Measurements from ENCODE around the gene KIF18B. TPM values are rescaled to one million over a fixed set of nuclear protein-coding genes. Genes with fewer than 3 reads are reported as not detected.

Gene KIF18B
- total and polyA plus RNA-seq, 2 of the 13 experiments (the other 11 are each of a cell fraction or from before 2014, with no cell fraction given): 15.2 to 15.3 TPM

DNA sequence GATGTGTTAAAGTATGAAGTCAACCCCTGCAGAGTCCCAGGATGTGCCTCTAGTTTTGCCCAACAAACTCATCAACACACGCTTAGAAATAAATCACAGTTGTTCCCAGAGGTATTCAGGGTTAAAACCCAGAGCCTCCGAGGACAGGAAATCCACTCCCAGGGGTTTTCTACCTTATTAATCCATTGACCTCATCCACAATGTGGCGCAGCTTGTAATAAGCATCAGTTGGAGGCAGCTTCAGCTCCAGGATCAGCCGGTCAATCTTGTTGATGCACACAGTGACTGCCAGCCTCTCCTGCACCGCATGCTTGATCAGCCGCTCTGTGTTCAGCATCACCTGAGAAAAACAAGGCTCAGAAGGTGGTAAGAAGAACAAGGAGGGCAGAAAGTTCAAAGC is 71.8 kb downstream of the KIF18B start:
- CTCF ChIA-PET (ENCODE audit: low intra/inter-chr PET ratio, low total read pairs): no interaction called here
- no peak for DNase-seq (ENCODE audit: low spot score)
- WGBS (ENCODE audit: low lambda C conversion rate): 96% methylated on average over 6 of the region's 6 CpGs

More for the DNA sequence above, 71.8 kb downstream of the KIF18B start:
- Histone ChIP-seq H3K27ac (ENCODE audit: extremely low read length, insufficient read depth, low read length) (no peak overlapping the region), H3K4me1 (ENCODE audit: insufficient read depth, low read length) (no peaks in the 10 kb centered on the region), H3K4me2 (ENCODE audit: low read depth, low read length) (no peak overlapping the region), H3K4me3 (replicated peaks in 1 of 3; ENCODE audit: insufficient read depth in 1 of 3, low read depth in 2 of 3, low read length in 3 of 3) (no peak overlapping the region), H2AFZ (ENCODE audit: low read length) (no peak overlapping the region), H4K20me1 (ENCODE audit: insufficient read depth, low read length) (no peaks in the 10 kb centered on the region), H3K9ac (ENCODE audit: insufficient read depth, low read depth, low read length) (no peak overlapping the region), H3K9me3 (ENCODE audit: low read length) (no peaks in the 10 kb centered on the region), H3K79me2 (ENCODE audit: insufficient read depth, low read length) (no peaks in the 10 kb centered on the region), H3K36me3 (replicated peaks in 1 of 2; ENCODE audit: control insufficient read depth in 1 of 2, insufficient read depth in 2 of 2, low read length in 2 of 2) (peaks cover 43 to 82% of the 10 kb centered on the region in 2 experiments), H3K27me3 (ENCODE audit: control insufficient read depth in 1 of 2, insufficient read depth in 2 of 2, low read length in 2 of 2) (no peaks in the 10 kb centered on the region)
- FAIRE-seq (no peak), ATAC-seq (no peak)
- in situ Hi-C loops (cut with HindIII; ENCODE audit: extremely low pct_ligation_motif_present, low pct_unique_long_range_greater_than_20kb): no loop called here
- POLR2A ChIA-PET: no interaction called here
- TF ChIP-seq ZFY (CRISPR knock-in tag; IDR thresholded peaks at IDR 0.05): no peak
- no peak for TF ChIP-seq ADNP (CRISPR knock-in tag; IDR thresholded peaks at IDR 0.05)
- TF ChIP-seq AFF4 (CRISPR knock-in tag; IDR thresholded peaks at IDR 0.05): no peak
- no peak for TF ChIP-seq ZSCAN30 (CRISPR knock-in tag; IDR thresholded peaks at IDR 0.05)
- no peak for TF ChIP-seq ZNF34 (CRISPR knock-in tag; IDR thresholded peaks at IDR 0.05; ENCODE audit: borderline replicate concordance)
- TF ChIP-seq ZBTB7B (CRISPR knock-in tag; IDR thresholded peaks at IDR 0.05): no peak
- no peak for TF ChIP-seq KDM6A (CRISPR knock-in tag; IDR thresholded peaks at IDR 0.05; ENCODE audit: low read depth)
- TF ChIP-seq POLR2AphosphoS5 (IDR thresholded peaks at IDR 0.05; ENCODE audit: low read depth, low read length): no peak
- TF ChIP-seq, protein P1, sequence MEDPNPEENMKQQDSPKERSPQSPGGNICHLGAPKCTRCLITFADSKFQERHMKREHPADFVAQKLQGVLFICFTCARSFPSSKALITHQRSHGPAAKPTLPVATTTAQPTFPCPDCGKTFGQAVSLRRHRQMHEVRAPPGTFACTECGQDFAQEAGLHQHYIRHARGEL (CRISPR knock-in tag; IDR thresholded peaks at IDR 0.05): no peak
- TF ChIP-seq AHDC1 (CRISPR knock-in tag; IDR thresholded peaks at IDR 0.05; ENCODE audit: borderline replicate concordance): no peak
- no peak for TF ChIP-seq HMG20B (CRISPR knock-in tag; conservative IDR thresholded peaks at IDR 0.05)
- TF ChIP-seq ZNF326 (CRISPR knock-in tag; IDR thresholded peaks at IDR 0.05; ENCODE audit: borderline replicate concordance): no peak
- TF ChIP-seq, protein P2, sequence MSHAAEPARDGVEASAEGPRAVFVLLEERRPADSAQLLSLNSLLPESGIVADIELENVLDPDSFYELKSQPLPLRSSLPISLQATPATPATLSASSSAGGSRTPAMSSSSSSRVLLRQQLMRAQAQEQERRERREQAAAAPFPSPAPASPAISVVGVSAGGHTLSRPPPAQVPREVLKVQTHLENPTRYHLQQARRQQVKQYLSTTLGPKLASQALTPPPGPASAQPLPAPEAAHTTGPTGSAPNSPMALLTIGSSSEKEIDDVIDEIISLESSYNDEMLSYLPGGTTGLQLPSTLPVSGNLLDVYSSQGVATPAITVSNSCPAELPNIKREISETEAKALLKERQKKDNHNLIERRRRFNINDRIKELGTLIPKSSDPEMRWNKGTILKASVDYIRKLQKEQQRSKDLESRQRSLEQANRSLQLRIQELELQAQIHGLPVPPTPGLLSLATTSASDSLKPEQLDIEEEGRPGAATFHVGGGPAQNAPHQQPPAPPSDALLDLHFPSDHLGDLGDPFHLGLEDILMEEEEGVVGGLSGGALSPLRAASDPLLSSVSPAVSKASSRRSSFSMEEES (CRISPR knock-in tag; IDR thresholded peaks at IDR 0.05): no peak
- TF ChIP-seq ZBTB20 (CRISPR knock-in tag; IDR thresholded peaks at IDR 0.05; ENCODE audit: borderline replicate concordance, low read depth): no peak
- TF ChIP-seq ARNT (IDR thresholded peaks at IDR 0.05): no peak
- intact Hi-C loops (cut with micrococcal nuclease; ENCODE audit: unreplicated experiment): no loop called here
- no TSS peak for BruUV-seq (replicated peaks)
